ENCODE measurements around the gene CYP27B1.

CYP27B1 gene

DNA sequence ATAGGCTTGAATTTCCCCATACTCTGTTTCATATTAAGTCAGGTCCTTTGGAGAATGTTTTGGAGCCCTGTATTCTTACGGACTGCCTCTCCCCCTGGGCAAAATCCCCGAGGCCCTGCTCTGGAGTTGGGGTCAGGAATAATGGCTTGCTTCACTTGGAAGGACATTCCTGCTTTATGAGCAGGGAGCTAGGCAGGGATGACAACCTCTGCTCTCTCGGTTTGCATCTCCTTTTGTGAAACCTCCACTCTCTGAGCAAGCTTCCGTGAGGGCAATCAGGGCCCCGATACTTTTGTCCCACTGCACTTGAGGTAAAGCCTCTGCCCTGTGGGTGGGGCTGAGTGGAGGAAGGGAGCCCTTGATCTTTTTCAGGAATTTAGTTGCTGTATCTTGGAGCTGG lies 53.7 kb downstream of the CYP27B1 start:
- TF ChIP-seq, protein P1, sequence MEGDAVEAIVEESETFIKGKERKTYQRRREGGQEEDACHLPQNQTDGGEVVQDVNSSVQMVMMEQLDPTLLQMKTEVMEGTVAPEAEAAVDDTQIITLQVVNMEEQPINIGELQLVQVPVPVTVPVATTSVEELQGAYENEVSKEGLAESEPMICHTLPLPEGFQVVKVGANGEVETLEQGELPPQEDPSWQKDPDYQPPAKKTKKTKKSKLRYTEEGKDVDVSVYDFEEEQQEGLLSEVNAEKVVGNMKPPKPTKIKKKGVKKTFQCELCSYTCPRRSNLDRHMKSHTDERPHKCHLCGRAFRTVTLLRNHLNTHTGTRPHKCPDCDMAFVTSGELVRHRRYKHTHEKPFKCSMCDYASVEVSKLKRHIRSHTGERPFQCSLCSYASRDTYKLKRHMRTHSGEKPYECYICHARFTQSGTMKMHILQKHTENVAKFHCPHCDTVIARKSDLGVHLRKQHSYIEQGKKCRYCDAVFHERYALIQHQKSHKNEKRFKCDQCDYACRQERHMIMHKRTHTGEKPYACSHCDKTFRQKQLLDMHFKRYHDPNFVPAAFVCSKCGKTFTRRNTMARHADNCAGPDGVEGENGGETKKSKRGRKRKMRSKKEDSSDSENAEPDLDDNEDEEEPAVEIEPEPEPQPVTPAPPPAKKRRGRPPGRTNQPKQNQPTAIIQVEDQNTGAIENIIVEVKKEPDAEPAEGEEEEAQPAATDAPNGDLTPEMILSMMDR (conservative IDR thresholded peaks at IDR 0.05; ENCODE audit: low read depth, low read length): no peak
- DNase-seq (ENCODE audit: low read depth): no peak
- no peak overlapping the region for H3K4me3 ChIP-seq (ENCODE audit: low read depth, low read length)

DNA sequence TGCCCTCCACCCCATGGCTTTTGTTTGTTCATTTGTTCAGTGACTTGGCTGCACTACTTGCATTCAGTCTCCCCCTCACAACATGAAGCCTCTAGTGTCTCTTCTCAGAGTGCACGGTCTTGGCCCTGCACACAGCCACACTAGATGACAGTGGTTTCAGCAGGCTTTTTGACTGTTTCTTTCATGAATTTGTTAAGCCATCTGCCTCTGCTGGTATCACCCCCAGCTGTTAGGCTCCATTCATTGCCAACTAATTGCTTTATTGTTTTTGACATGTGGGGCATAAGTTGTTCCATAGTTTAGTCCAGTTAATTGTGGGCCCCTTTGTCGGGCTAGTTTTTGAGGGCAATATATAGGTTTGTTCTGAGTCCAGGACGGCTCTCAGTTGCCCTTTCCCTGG lies 54.2 kb downstream of the CYP27B1 start:
- no peak overlapping the region for H3K4me3 ChIP-seq (ENCODE audit: low read depth, low read length)
- TF ChIP-seq, protein P1 (conservative IDR thresholded peaks at IDR 0.05; ENCODE audit: low read depth, low read length): no peak
- DNase-seq (ENCODE audit: low read depth): no peak

Measured in choroid plexus epithelial cell (primary cell).